H1 (cell line): ENCODE data around the gene ATOH8. TPM values are rescaled to one million over a fixed set of nuclear protein-coding genes. Genes with fewer than 3 reads are reported as not detected.

Experiments used
- CTCF ChIA-PET: fragments of 300-600 bp; sonication (Branson Sonifier 250); formaldehyde crosslinking; loops from one replicate; lab custom pipeline; 2021; ENCODE audit not compliant: partially characterized antibody; lab: Charles Lee
- POLR2A ChIA-PET: fragments of 300-600 bp; sonication (Branson Sonifier 250); formaldehyde crosslinking; loops from one replicate; lab custom pipeline; 2021; ENCODE audit warnings: inconsistent platforms; ENCODE audit not compliant: partially characterized antibody; lab: Charles Lee
- DNase-seq, 2 experiments: peaks; one replicate each; pipeline versions ENCODE4 v3.0.0 to v3.0.0-alpha.2; 2010 to 2022; ENCODE audit warnings: low spot score in 2 of 2, low read depth in 1 of 2, mixed read lengths in 1 of 2
- FAIRE-seq: peaks from 2 replicates; lab custom pipeline; 2011; peaks lifted over from hg19 to GRCh38; lab: Jason Lieb, UNC
- H2AFZ ChIP-seq: 2 replicates; pipeline ENCODE4 v1.8.1; 2012; ENCODE audit warnings: low read length, inconsistent platforms
- H2AK5ac ChIP-seq: 2 replicates; pipeline ENCODE4 v1.6.1; 2013; ENCODE audit warnings: low read depth, low read length
- H2BK120ac ChIP-seq: replicated peaks from 2 replicates; pipeline ENCODE3; 2013; ENCODE audit warnings: low read depth, low read length, inconsistent platforms
- H2BK12ac ChIP-seq: 2 replicates; pipeline ENCODE4 v1.6.1; 2013; ENCODE audit warnings: low read depth, low read length
- H2BK15ac ChIP-seq: 2 replicates; pipeline ENCODE4 v1.6.1; 2013; ENCODE audit warnings: low read length
- H2BK20ac ChIP-seq: 2 replicates; pipeline ENCODE4 v1.6.1; 2013; ENCODE audit warnings: low read length
- H2BK5ac ChIP-seq: 2 replicates; pipeline ENCODE4 v1.6.1; 2013; ENCODE audit warnings: low read depth, low read length
- H3K14ac ChIP-seq: 2 replicates; pipeline ENCODE4 v1.6.1; 2013; ENCODE audit warnings: inconsistent platforms; ENCODE audit not compliant: insufficient read length
- H3K18ac ChIP-seq: 2 replicates; pipeline ENCODE4 v1.6.1; 2013; ENCODE audit warnings: low read length; ENCODE audit errors: extremely low read depth
- H3K23ac ChIP-seq: 2 replicates; pipeline ENCODE4 v1.6.1; 2013; ENCODE audit warnings: inconsistent platforms; ENCODE audit not compliant: insufficient read length
- H3K23me2 ChIP-seq: 2 replicates; pipeline ENCODE4 v1.6.1; 2013; ENCODE audit warnings: low read depth, low read length
- H3K27ac ChIP-seq: 2 replicates; pipeline ENCODE4 v1.6.1; 2011; ENCODE audit warnings: low read depth, low read length, inconsistent platforms
- H3K27me3 ChIP-seq, 4 experiments: replicated peaks in 1 of 4; 1 replicate in 1 of 4; 2 replicates in 3 of 4; pipeline versions ENCODE4 v1.6.1 to v1.8.1; 2011 to 2013; ENCODE audit warnings: low read length in 3 of 4, mild to moderate bottlenecking in 3 of 4, inconsistent platforms in 2 of 4, mixed read lengths in 2 of 4, moderate library complexity in 1 of 4; ENCODE audit not compliant: control insufficient read depth in 3 of 4, insufficient read depth in 3 of 4; ENCODE audit errors: extremely low read depth in 1 of 4
- H3K36me3 ChIP-seq, 4 experiments: 2 replicates each; pipeline versions ENCODE4 v1.6.1 to v1.8.1; 2011 to 2013; ENCODE audit warnings: mild to moderate bottlenecking in 4 of 4, low read length in 3 of 4, moderate library complexity in 2 of 4, control low read depth in 1 of 4, inconsistent platforms in 1 of 4; ENCODE audit not compliant: insufficient read depth in 4 of 4, control insufficient read depth in 2 of 4
- H3K4ac ChIP-seq: replicated peaks from 2 replicates; pipeline ENCODE3; 2013; ENCODE audit warnings: low read length, low read depth, mixed read lengths, inconsistent platforms; ENCODE audit not compliant: insufficient read length
- H3K4me1 ChIP-seq, 4 experiments: replicated peaks in 1 of 4; 1 replicate in 1 of 4; 2 replicates in 3 of 4; pipeline versions ENCODE4 v1.6.1 to v1.8.1; 2011 to 2013; ENCODE audit warnings: low read length in 3 of 4, inconsistent platforms in 2 of 4, mixed read lengths in 1 of 4; ENCODE audit not compliant: insufficient read depth in 4 of 4, control insufficient read depth in 3 of 4
- H3K4me2 ChIP-seq, 2 experiments: 2 replicates each; pipeline versions ENCODE4 v1.6.1 to v1.8.1; 2011 to 2013; ENCODE audit warnings: low read depth in 2 of 2, low read length in 2 of 2, control low read depth in 1 of 2, inconsistent platforms in 1 of 2, mild to moderate bottlenecking in 1 of 2; ENCODE audit not compliant: insufficient read depth in 1 of 2
- H3K4me3 ChIP-seq, 4 experiments: fragments of 200-600, 300-600 bp in 1 of 4; sonication (generic), shearing (Covaris generic), sonication (Bioruptor Twin) in 1 of 4; 2 replicates each; pipeline versions ENCODE4 v1.5.1 to v1.8.1; 2011 to 2016; ENCODE audit warnings: low read length in 4 of 4, low read depth in 3 of 4, control low read depth in 2 of 4, inconsistent platforms in 2 of 4, mild to moderate bottlenecking in 2 of 4, mixed read lengths in 1 of 4, moderate library complexity in 1 of 4; ENCODE audit not compliant: insufficient read depth in 2 of 4; ENCODE audit errors: extremely low read depth in 1 of 4
- H3K56ac ChIP-seq: replicated peaks from 2 replicates; pipeline ENCODE3; 2013; ENCODE audit warnings: low read depth, mild to moderate bottlenecking, mixed read lengths, low read length, inconsistent platforms; ENCODE audit not compliant: insufficient read length
- H3K79me1 ChIP-seq: 2 replicates; pipeline ENCODE4 v1.6.1; 2013; ENCODE audit warnings: low read depth, low read length, control low read depth
- H3K79me2 ChIP-seq, 2 experiments: 2 replicates each; pipeline versions ENCODE4 v1.6.1 to v1.8.1; 2012 to 2013; ENCODE audit warnings: low read length in 2 of 2, mild to moderate bottlenecking in 2 of 2, inconsistent platforms in 1 of 2; ENCODE audit not compliant: insufficient read depth in 2 of 2, control insufficient read depth in 1 of 2
- H3K9ac ChIP-seq, 4 experiments: replicated peaks in 1 of 4; 1 replicate in 1 of 4; 2 replicates in 3 of 4; pipeline versions ENCODE4 v1.6.1 to v1.8.1; 2011 to 2013; ENCODE audit warnings: low read depth in 3 of 4, low read length in 3 of 4, control low read depth in 2 of 4, mild to moderate bottlenecking in 2 of 4, moderate library complexity in 2 of 4, inconsistent platforms in 1 of 4; ENCODE audit errors: extremely low read depth in 1 of 4
- H3K9me3 ChIP-seq, 2 experiments: 2 replicates each; pipeline versions ENCODE4 v1.6.1 to v1.8.1; 2012 to 2013; ENCODE audit warnings: mild to moderate bottlenecking in 2 of 2, moderate library complexity in 2 of 2, control low read depth in 1 of 2, inconsistent platforms in 1 of 2, low read depth in 1 of 2, low read length in 1 of 2, mixed read lengths in 1 of 2; ENCODE audit not compliant: insufficient read depth in 2 of 2
- H4K20me1 ChIP-seq, 2 experiments: replicated peaks in 1 of 2; 2 replicates each; pipeline versions ENCODE3 to v1.8.1; 2011 to 2013; ENCODE audit warnings: inconsistent platforms in 2 of 2, low read length in 2 of 2, mild to moderate bottlenecking in 1 of 2; ENCODE audit not compliant: insufficient read depth in 2 of 2, control insufficient read depth in 1 of 2
- H4K5ac ChIP-seq: 2 replicates; pipeline ENCODE4 v1.6.1; 2013; ENCODE audit warnings: low read length, low read depth, mixed read lengths, inconsistent platforms; ENCODE audit not compliant: insufficient read length
- H4K8ac ChIP-seq: 2 replicates; pipeline ENCODE4 v1.8.0; 2013; ENCODE audit warnings: mild to moderate bottlenecking, moderate library complexity, low read length, inconsistent platforms; ENCODE audit not compliant: insufficient read depth; ENCODE audit errors: extremely low read depth
- H4K91ac ChIP-seq: replicated peaks from 2 replicates; pipeline ENCODE3; 2013; ENCODE audit warnings: low read length, mixed read lengths, inconsistent platforms; ENCODE audit not compliant: insufficient read length
- BACH1 ChIP-seq: IDR thresholded peaks from 2 replicates; pipeline ENCODE4 v1.6.1; 2012; ENCODE audit warnings: low read length, improper control_type of control experiment
- HDAC6 ChIP-seq: IDR thresholded peaks from one replicate; pipeline ENCODE4 v1.7.1; 2012; ENCODE audit warnings: low read depth, mild to moderate bottlenecking, inconsistent platforms, low read length, moderate library complexity
- KDM5A ChIP-seq: fragments of 200-600 bp; IDR thresholded peaks from 2 replicates; pipeline ENCODE4 v1.7.1; 2012; ENCODE audit warnings: mild to moderate bottlenecking, low read length, inconsistent platforms, mixed read lengths
- NANOG ChIP-seq: IDR thresholded peaks from 2 replicates; pipeline ENCODE4 v1.6.1; 2011; ENCODE audit warnings: low read length, low read depth, mild to moderate bottlenecking, inconsistent platforms; ENCODE audit not compliant: insufficient read depth, poor library complexity, severe bottlenecking
- NRF1 ChIP-seq: IDR thresholded peaks from 2 replicates; pipeline ENCODE4 v1.6.1; 2011; ENCODE audit warnings: mild to moderate bottlenecking, low read depth, low read length, improper control_type of control experiment
- SIN3A ChIP-seq, 2 experiments: IDR thresholded peaks in 1 of 2; conservative IDR thresholded peaks in 1 of 2; 2 replicates each; pipeline ENCODE4 v1.6.1; 2011 to 2012; ENCODE audit warnings: low read length in 2 of 2, improper control_type of control experiment in 1 of 2, low read depth in 1 of 2, mild to moderate bottlenecking in 1 of 2
- SIX5 ChIP-seq: IDR thresholded peaks from 2 replicates; pipeline ENCODE4 v1.6.1; 2011; ENCODE audit warnings: mild to moderate bottlenecking, low read depth, low read length
- TCF12 ChIP-seq: IDR thresholded peaks from 2 replicates; pipeline ENCODE4 v1.6.1; 2011; ENCODE audit warnings: low read depth, mild to moderate bottlenecking, low read length
- YY1 ChIP-seq: IDR thresholded peaks from 2 replicates; pipeline ENCODE4 v1.6.1; 2011; ENCODE audit warnings: low read depth, mild to moderate bottlenecking, low read length
- ZNF274 ChIP-seq: IDR thresholded peaks from 2 replicates; pipeline ENCODE4 v1.7.0; 2012; ENCODE audit warnings: low read length, borderline replicate concordance; ENCODE audit errors: extremely low read depth
- WGBS, 2 experiments: shearing (Covaris generic) in 1 of 2; methylation state at CpG; one replicate each; pipeline versions ENCODE4 v1.1.6 to v1.1.7; 2013 to 2015; ENCODE audit warnings: low lambda C conversion rate in 2 of 2, mixed read lengths in 2 of 2, inconsistent platforms in 1 of 2, low coverage in 1 of 2, missing lambda C conversion rate in 1 of 2; ENCODE audit not compliant: insufficient replicate concordance in 2 of 2, insufficient coverage in 1 of 2, insufficient read length in 1 of 2; ENCODE audit errors: extremely low coverage in 1 of 2, missing lambda C conversion rate in 1 of 2; 5-methylcytosine and 5-hydroxymethylcytosine counted together
- polyA plus RNA-seq, 7 experiments: library from polyadenylated mRNA; depleted of rRNA in 3 of 7; stranded (reverse) in 5 of 7; unstranded in 2 of 7; fragments of >200 nt in 5 of 7; fragments of 200-250 nt in 2 of 7; gene quantifications; 1 replicate in 5 of 7; 2 replicates in 1 of 7; 4 replicates in 1 of 7; pipeline versions ENCODE4 v1.2.1 to v1.2.3, GENCODE V29; 2011 to 2013; ENCODE audit warnings: missing spikeins in 2 of 7, mixed read lengths in 2 of 7
- total RNA-seq: library from RNA; stranded (reverse); fragmentation: NEBNext Ultra II Directional; extraction: Animal tissue kit (Norgen Biotek cat#: 25700); gene quantifications from 2 replicates; pipeline ENCODE4 v1.2.1, GENCODE V29; 2021

ATOH8 gene
- total and polyA plus RNA-seq, 2 of the 8 experiments (the other 6 are each of a cell fraction or from before 2014, with no cell fraction given): 0.50 to 0.53 TPM

DNA sequence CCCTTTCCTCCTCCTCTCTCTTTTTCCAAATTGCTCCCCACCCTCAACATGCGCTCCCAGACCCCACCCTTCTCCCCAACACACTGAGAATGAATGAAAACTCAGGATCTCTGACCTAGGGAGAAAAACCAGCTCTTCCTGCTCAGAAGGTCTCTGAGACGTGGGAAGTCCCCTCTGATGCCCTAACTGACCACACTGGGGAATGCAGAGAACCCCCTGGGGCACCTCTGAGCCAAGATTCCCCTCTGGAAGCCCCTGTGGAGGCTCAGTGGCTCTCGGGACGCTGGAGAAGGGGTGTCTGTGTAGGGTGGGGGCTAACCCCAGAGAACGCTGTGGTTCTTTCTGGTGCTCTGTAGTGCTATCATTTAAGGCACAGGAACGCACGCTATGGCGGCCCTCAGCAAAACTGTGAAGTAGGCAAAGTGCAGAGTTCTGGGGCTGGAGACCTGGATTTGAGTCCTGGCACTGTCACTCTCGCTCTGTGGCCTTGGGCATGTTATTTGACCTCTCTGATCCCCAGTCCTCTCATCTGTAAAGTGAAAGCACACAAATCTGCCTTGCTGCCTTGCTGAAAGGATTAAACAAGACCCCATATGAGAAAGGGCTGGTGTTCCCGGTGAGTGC, 17.1 kb downstream of the ATOH8 start:
- no peaks in the 10 kb centered on the region for H4K20me1 ChIP-seq
- H3K23ac ChIP-seq: no peak overlapping the region
- WGBS, 2 experiments: 81% methylated on average over 9 of the region's 10 CpGs; no CpG with 5 or more reads in 1 of the 2 experiments
- TF ChIP-seq NRF1 (no peak), YY1 (no peak), TCF12 (no peak), SIN3A (conservative IDR thresholded peaks at IDR 0.05 in 1 of 2, IDR thresholded peaks at IDR 0.05 in 1 of 2; ENCODE audit: low read depth in 1 of 2, low read length in 2 of 2) (no peak), SIX5 (no peak), BACH1 (no peak), KDM5A (no peak), HDAC6 (no peak), NANOG (no peak), ZNF274 (no peak)
- no peak overlapping the region for H4K5ac ChIP-seq
- H2BK20ac ChIP-seq: no peak overlapping the region
- no peak overlapping the region for H3K4me2 ChIP-seq
- H3K4me1 ChIP-seq: peaks cover 3 to 48% (median 29%) of the 10 kb centered on the region in 4 experiments
- H4K8ac ChIP-seq: no peak overlapping the region; the same call in 1 of the 2 replicates
- H2BK15ac ChIP-seq: no peak overlapping the region; the same call in 1 of the 2 replicates
- H3K18ac ChIP-seq: peak overlapping the region; percentile 48; the same call in 1 of the 2 replicates
- FAIRE-seq (no peak), DNase-seq (no peak)
- H3K27me3 ChIP-seq: peaks cover 0 to 39% (median 23%) of the 10 kb centered on the region in 4 experiments; a peak in 6 of 7 replicates
- H3K79me1 ChIP-seq: no peaks in the 10 kb centered on the region
- CTCF ChIA-PET: interaction anchor here (0.9 to 47.8 kb wide), 12 partner anchors 4 to 51 kb away, joined by 3 to 986 read pairs (median 6); partner anchors contain the start of gene ATOH8
- H3K23me2 ChIP-seq: no peaks in the 10 kb centered on the region
- H3K4me3 ChIP-seq: no peak overlapping the region
- no peak overlapping the region for H2AFZ ChIP-seq
- no peak overlapping the region for H3K14ac ChIP-seq
- H3K79me2 ChIP-seq: no peaks in the 10 kb centered on the region
- H3K36me3 ChIP-seq: no peaks in the 10 kb centered on the region
- H2BK12ac ChIP-seq: peak overlapping the region; percentile 94; the same call in 1 of the 2 replicates
- H3K9ac ChIP-seq: no peak overlapping the region
- H3K27ac ChIP-seq: no peak overlapping the region
- H3K56ac ChIP-seq: no peak overlapping the region
- H2AK5ac ChIP-seq: no peak overlapping the region
- H4K91ac ChIP-seq: no peak overlapping the region
- POLR2A ChIA-PET: interaction anchor here (1.3 to 3.0 kb wide), 5 partner anchors 11 to 22 kb away, joined by 3 to 7 read pairs (median 3); partner anchors contain the start of gene ATOH8
- no peak overlapping the region for H2BK120ac ChIP-seq
- H3K9me3 ChIP-seq: no peaks in the 10 kb centered on the region
- H3K4ac ChIP-seq: no peak overlapping the region
- H2BK5ac ChIP-seq: no peak overlapping the region
